SK-N-SH (cell line): Measurements from ENCODE around the gene SLC31A1. TPM values are rescaled to one million over a fixed set of nuclear protein-coding genes. Genes with fewer than 3 reads are reported as not detected.

Experiments used
- CTCF ChIA-PET: fragments of 300-600, 350-600 bp; formaldehyde crosslinking; extraction: SDS; loops from one replicate; lab custom pipeline; 2021; lab: Yijun Ruan, JAX
- POLR2A ChIA-PET: fragments of 350-600 bp; sonication (Branson Sonifier 250); formaldehyde crosslinking; extraction: SDS; loops from one replicate; lab custom pipeline; 2020; ENCODE audit warnings: antibody characterized with exemption, inconsistent platforms; lab: Yijun Ruan, JAX
- DNase-seq: peaks from one replicate; pipeline ENCODE4 v3.0.0; 2012
- H2AFZ ChIP-seq: fragments of 200-600 bp; sonication (generic); 2 replicates; pipeline ENCODE4 v1.8.1; 2016; ENCODE audit warnings: antibody characterized with exemption, mild to moderate bottlenecking, low read depth
- H3F3A ChIP-seq: fragments of 200-600 bp; sonication (generic); replicated peaks from 2 replicates; pipeline ENCODE3; 2016; ENCODE audit warnings: antibody characterized with exemption, mild to moderate bottlenecking; ENCODE audit not compliant: insufficient read depth
- H3K27ac ChIP-seq, 2 experiments: fragments of 200-500 bp in 1 of 2; fragments of 200-600 bp in 1 of 2; sonication (Bioruptor generic) in 1 of 2; sonication (generic), shearing (Covaris generic) in 1 of 2; 2 replicates each; pipeline versions ENCODE4 v1.5.1 to v1.6.1; 2014 to 2016; ENCODE audit warnings: low read depth in 2 of 2, inconsistent platforms in 1 of 2, low read length in 1 of 2, mild to moderate bottlenecking in 1 of 2, mixed read lengths in 1 of 2
- H3K27me3 ChIP-seq: fragments of 200-600 bp; sonication (generic), shearing (Covaris generic); 2 replicates; pipeline ENCODE4 v1.6.1; 2016; ENCODE audit warnings: mixed run types; ENCODE audit not compliant: insufficient read depth
- H3K36me3 ChIP-seq, 2 experiments: fragments of 200-500 bp in 1 of 2; fragments of 200-600 bp in 1 of 2; sonication (Bioruptor generic) in 1 of 2; sonication (generic) in 1 of 2; replicated peaks in 1 of 2; 2 replicates each; pipeline versions ENCODE3 to v1.5.1; 2014 to 2016; ENCODE audit warnings: low read length in 1 of 2, mild to moderate bottlenecking in 1 of 2; ENCODE audit not compliant: insufficient read depth in 2 of 2, control insufficient read depth in 1 of 2
- H3K4me1 ChIP-seq, 2 experiments: fragments of 200-500 bp in 1 of 2; fragments of 200-600 bp in 1 of 2; sonication (Bioruptor generic) in 1 of 2; sonication (generic), shearing (Covaris generic) in 1 of 2; 2 replicates each; pipeline versions ENCODE4 v1.5.1 to v1.6.1; 2014 to 2016; ENCODE audit warnings: low read depth in 1 of 2, low read length in 1 of 2, mixed run types in 1 of 2; ENCODE audit not compliant: insufficient read depth in 2 of 2, control insufficient read depth in 1 of 2
- H3K4me2 ChIP-seq: fragments of 200-600 bp; sonication (generic), shearing (Covaris generic); 2 replicates; pipeline ENCODE4 v1.6.1; 2017; ENCODE audit warnings: mixed run types
- H3K4me3 ChIP-seq, 2 experiments: fragments of 200-500 bp in 1 of 2; fragments of 200-600 bp in 1 of 2; sonication (Bioruptor generic) in 1 of 2; sonication (generic), shearing (Covaris generic) in 1 of 2; 2 replicates each; pipeline versions ENCODE4 v1.5.1 to v1.8.1; 2014 to 2016; ENCODE audit warnings: low read depth in 2 of 2, inconsistent platforms in 1 of 2, low read length in 1 of 2, mild to moderate bottlenecking in 1 of 2, mixed read lengths in 1 of 2, moderate library complexity in 1 of 2
- H3K79me2 ChIP-seq: fragments of 200-600 bp; sonication (generic); 2 replicates; pipeline ENCODE4 v1.8.1; 2017; ENCODE audit warnings: mild to moderate bottlenecking; ENCODE audit not compliant: insufficient read depth
- H3K9ac ChIP-seq: fragments of 200-600 bp; sonication (generic); 2 replicates; pipeline ENCODE4 v1.6.1; 2017; ENCODE audit warnings: mixed run types
- H3K9me2 ChIP-seq: fragments of 200-600 bp; sonication (generic); 2 replicates; pipeline ENCODE4 v1.6.1; 2017; ENCODE audit warnings: mixed run types
- H3K9me3 ChIP-seq: fragments of 200-600 bp; sonication (generic); 2 replicates; pipeline ENCODE4 v1.6.1; 2017; ENCODE audit warnings: mixed run types, mild to moderate bottlenecking, moderate library complexity
- H4K20me1 ChIP-seq: fragments of 200-600 bp; sonication (generic); 2 replicates; pipeline ENCODE4 v1.6.1; 2017; ENCODE audit warnings: mild to moderate bottlenecking, mixed run types; ENCODE audit not compliant: insufficient read depth
- CHD2 ChIP-seq: fragments of 150-350 bp; IDR thresholded peaks from 2 replicates; pipeline ENCODE4 v1.6.1; 2018; ENCODE audit warnings: low read length; ENCODE audit not compliant: partially characterized antibody
- CTCF ChIP-seq: fragments of 200-600 bp; sonication (generic); IDR thresholded peaks from 2 replicates; pipeline ENCODE4 v1.6.1; 2017; ENCODE audit warnings: antibody characterized with exemption, mild to moderate bottlenecking, moderate library complexity
- EP300 ChIP-seq, 2 experiments: IDR thresholded peaks; 2 replicates each; pipeline versions ENCODE4 v1.4.0 to v1.6.1; 2012; ENCODE audit warnings: borderline replicate concordance in 1 of 2, low read depth in 1 of 2, low read length in 1 of 2
- EZH2phosphoT487 ChIP-seq: fragments of 200-600 bp; sonication (generic); IDR thresholded peaks from 2 replicates; pipeline ENCODE4 v1.6.1; 2017; ENCODE audit warnings: low read depth, mixed run types, mild to moderate bottlenecking, antibody characterized with exemption, moderate library complexity, borderline replicate concordance
- GABPA ChIP-seq: IDR thresholded peaks from 2 replicates; pipeline ENCODE4 v1.4.0; 2012; ENCODE audit warnings: low read depth, mild to moderate bottlenecking
- IRF3 ChIP-seq: fragments of 150-350 bp; IDR thresholded peaks from 2 replicates; pipeline ENCODE4 v1.6.1; 2016; ENCODE audit warnings: mild to moderate bottlenecking, low read depth, low read length
- MAX ChIP-seq: IDR thresholded peaks from 2 replicates; pipeline ENCODE4 v1.4.0; 2012; ENCODE audit warnings: low read depth
- MEF2A ChIP-seq: IDR thresholded peaks from 2 replicates; pipeline ENCODE4 v1.4.0; 2012; ENCODE audit warnings: low read depth, borderline replicate concordance
- MXI1 ChIP-seq: IDR thresholded peaks from 2 replicates; pipeline ENCODE4 v1.6.1; 2012; ENCODE audit warnings: mild to moderate bottlenecking, low read depth, low read length, improper control_type of control experiment
- NRF1 ChIP-seq: IDR thresholded peaks from 2 replicates; pipeline ENCODE4 v1.6.1; 2012; ENCODE audit warnings: low read depth, mild to moderate bottlenecking, low read length
- PBX3 ChIP-seq: IDR thresholded peaks from 2 replicates; pipeline ENCODE4; 2012
- POLR2AphosphoS5 ChIP-seq: IDR thresholded peaks from 2 replicates; pipeline ENCODE4 v1.6.1; 2012; ENCODE audit warnings: low read depth, low read length
- TEAD4 ChIP-seq: IDR thresholded peaks from 2 replicates; pipeline ENCODE4 v1.4.0; 2012; ENCODE audit warnings: mild to moderate bottlenecking, borderline replicate concordance; ENCODE audit not compliant: insufficient read depth
- YY1 ChIP-seq: IDR thresholded peaks from 2 replicates; pipeline ENCODE4 v1.4.0; 2012; ENCODE audit warnings: low read depth, mild to moderate bottlenecking
- WGBS: methylation state at CpG from one replicate; pipeline ENCODE4 v1.1.6; 2017; ENCODE audit warnings: low lambda C conversion rate; 5-methylcytosine and 5-hydroxymethylcytosine counted together
- polyA plus RNA-seq, 3 experiments: library from polyadenylated mRNA; depleted of rRNA; stranded (reverse); fragments of >200 nt; gene quantifications; 2 replicates each; pipeline ENCODE4 v1.2.3, GENCODE V29; 2012

SLC31A1 gene
- polyA plus RNA-seq, 1 of the 3 experiments (the other 2 are of a cell fraction), result 7.7 TPM

GRCh38 chr9:113306566-113306965 is 85.2 kb downstream of the SLC31A1 start:
- H3K36me3 ChIP-seq, result no peaks in the 10 kb centered on the region
- DNase-seq, result no peak
- no peaks in the 10 kb centered on the region; a peak in 1 of 4 replicates for H3K4me1 ChIP-seq
- H3K9me2 ChIP-seq, result no peaks in the 10 kb centered on the region
- TF ChIP-seq POLR2AphosphoS5, result no peak
- no peak for TF ChIP-seq GABPA
- no peak for TF ChIP-seq IRF3
- TF ChIP-seq MEF2A, result no peak
- no peak for TF ChIP-seq PBX3
- no peak for TF ChIP-seq NRF1
- TF ChIP-seq YY1, result no peak
- no peak for TF ChIP-seq EZH2phosphoT487
- TF ChIP-seq EP300 (IDR thresholded peaks at IDR 0.05; ENCODE audit: borderline replicate concordance in 1 of 2, low read depth in 1 of 2, low read length in 1 of 2), result no peak
- TF ChIP-seq MXI1, result no peak
- TF ChIP-seq CTCF, result no peak
- no peak for TF ChIP-seq MAX
- TF ChIP-seq CHD2, result no peak
- no peak for TF ChIP-seq TEAD4
- H3K27ac ChIP-seq, result no peak overlapping the region
- H4K20me1 ChIP-seq, result no peaks in the 10 kb centered on the region
- 82% methylated on average over 1 of the region's 1 CpG for WGBS
- H3K4me3 ChIP-seq, result no peak overlapping the region
- no peaks in the 10 kb centered on the region for H3K27me3 ChIP-seq
- H3K9ac ChIP-seq, result no peak overlapping the region
- H2AFZ ChIP-seq, result no peak overlapping the region
- H3K4me2 ChIP-seq, result no peak overlapping the region
- H3F3A ChIP-seq, result peaks cover 3% of the 10 kb centered on the region
- H3K79me2 ChIP-seq, result no peaks in the 10 kb centered on the region
- no peaks in the 10 kb centered on the region for H3K9me3 ChIP-seq
- ChIA-PET CTCF (interaction anchor here (1.0 kb wide), 1 partner anchor 10 kb away, joined by 3 read pairs; no protein-coding TSS in a partner anchor), POLR2A (no interaction called here)
